IMR-90 (cell line): Measurements from ENCODE around the gene C1QTNF5.

Experiments used
- CHD1 ChIP-seq: IDR thresholded peaks from 2 replicates; pipeline ENCODE4 v1.6.1; 2012; ENCODE audit warnings: low read depth, low read length, improper control_type of control experiment
- CTCF ChIP-seq: conservative IDR thresholded peaks from 2 replicates; pipeline ENCODE4 v1.5.1; 2012; ENCODE audit warnings: mild to moderate bottlenecking, low read depth, low read length, improper control_type of control experiment
- MAFK ChIP-seq: IDR thresholded peaks from 2 replicates; pipeline ENCODE4 v1.6.1; 2012; ENCODE audit warnings: low read depth, low read length, improper control_type of control experiment
- MXI1 ChIP-seq: IDR thresholded peaks from 2 replicates; pipeline ENCODE4 v1.6.1; 2012; ENCODE audit warnings: low read depth, mild to moderate bottlenecking, low read length, moderate library complexity, borderline replicate concordance
- POLR2A ChIP-seq: IDR thresholded peaks from 2 replicates; pipeline ENCODE4 v1.6.1; 2012; ENCODE audit warnings: mild to moderate bottlenecking, low read depth, low read length
- RFX5 ChIP-seq: IDR thresholded peaks from 2 replicates; pipeline ENCODE4 v1.8.0; 2012; ENCODE audit warnings: low read depth, mild to moderate bottlenecking, low read length, moderate library complexity
- SMC3 ChIP-seq: fragments of 150-350 bp; IDR thresholded peaks from 2 replicates; pipeline ENCODE4 v1.6.1; 2016; ENCODE audit warnings: low read depth, mild to moderate bottlenecking, antibody characterized with exemption, low read length, moderate library complexity

GRCh38 chr11:119380160-119380826 lies 39.6 kb upstream of the C1QTNF5 start:
- TF ChIP-seq SMC3 (no peak), CTCF (no peak), MAFK (no peak), POLR2A (no peak), MXI1 (no peak), RFX5 (no peak), CHD1 (no peak)
